K562 (cell line): Measurements from ENCODE around the gene PAXIP1.

ENCODE experiments used
- CBFB ChIP-seq: sonication (generic); formaldehyde crosslinking; IDR thresholded peaks from 2 replicates; pipeline ENCODE4 v1.4.0; 2020; ENCODE audit warnings: mild to moderate bottlenecking, missing genetic modification reagents
- GTF2F1 ChIP-seq: IDR thresholded peaks from 2 replicates; pipeline ENCODE4 v1.6.1; 2011; ENCODE audit warnings: low read depth, low read length, improper control_type of control experiment
- KDM4B ChIP-seq, 2 experiments: fragments of 450-650 bp in 1 of 2; sonication (generic) in 1 of 2; IDR thresholded peaks; 2 replicates each; pipeline ENCODE4 v1.6.1; 2016 to 2017; ENCODE audit warnings: borderline replicate concordance in 2 of 2, antibody characterized with exemption in 1 of 2, low read depth in 1 of 2, mild to moderate bottlenecking in 1 of 2
- SMARCA5 ChIP-seq: fragments of 450-650 bp; IDR thresholded peaks from 2 replicates; pipeline ENCODE4 v1.6.1; 2016
- SMC3 ChIP-seq: conservative IDR thresholded peaks from 2 replicates; pipeline ENCODE4 v1.6.1; 2011; ENCODE audit warnings: low read depth, low read length, improper control_type of control experiment; ENCODE audit not compliant: insufficient read depth
- YY1 ChIP-seq, 3 experiments: IDR thresholded peaks; 2 replicates each; pipeline ENCODE4 v1.6.1; 2011; ENCODE audit warnings: low read length in 2 of 3, mild to moderate bottlenecking in 2 of 3, moderate library complexity in 2 of 3, borderline replicate concordance in 1 of 3, control low read depth in 1 of 3, low read depth in 1 of 3; ENCODE audit not compliant: insufficient read depth in 3 of 3, insufficient replicate concordance in 2 of 3, control insufficient read depth in 1 of 3, insufficient read length in 1 of 3; ENCODE audit errors: extremely low read depth in 1 of 3
- ZBTB34 ChIP-seq: fragments of 250-450 bp; sonication (Bioruptor Pico); IDR thresholded peaks from 2 replicates; pipeline ENCODE4 v1.8.0; 2021; ENCODE audit warnings: mild to moderate bottlenecking, moderate library complexity
- TF ChIP-seq, protein P1 (sequence below), 2 experiments: fragments of 450-650 bp in 1 of 2; sonication (generic) in 1 of 2; formaldehyde crosslinking; conservative IDR thresholded peaks; 2 replicates each; pipeline versions ENCODE4 v1.4.0 to v1.8.1; 2020 to 2022; ENCODE audit warnings: mild to moderate bottlenecking in 1 of 2, missing genetic modification reagents in 1 of 2
- TF ChIP-seq, protein P2 (sequence below), 3 experiments: IDR thresholded peaks in 2 of 3; conservative IDR thresholded peaks in 1 of 3; 2 replicates each; pipeline ENCODE4 v1.5.1; 2011 to 2012; ENCODE audit warnings: low read length in 3 of 3, mild to moderate bottlenecking in 3 of 3, control low read depth in 2 of 3, improper control_type of control experiment in 1 of 3, inconsistent platforms in 1 of 3, low read depth in 1 of 3, mixed read lengths in 1 of 3, moderate library complexity in 1 of 3; ENCODE audit not compliant: insufficient read depth in 2 of 3
- TF ChIP-seq, protein P3 (sequence below): fragments of 450-650 bp; formaldehyde crosslinking; IDR thresholded peaks from 2 replicates; pipeline ENCODE4 v1.4.0; 2022; ENCODE audit warnings: missing genetic modification characterization

- TF ChIP-seq, protein P1, sequence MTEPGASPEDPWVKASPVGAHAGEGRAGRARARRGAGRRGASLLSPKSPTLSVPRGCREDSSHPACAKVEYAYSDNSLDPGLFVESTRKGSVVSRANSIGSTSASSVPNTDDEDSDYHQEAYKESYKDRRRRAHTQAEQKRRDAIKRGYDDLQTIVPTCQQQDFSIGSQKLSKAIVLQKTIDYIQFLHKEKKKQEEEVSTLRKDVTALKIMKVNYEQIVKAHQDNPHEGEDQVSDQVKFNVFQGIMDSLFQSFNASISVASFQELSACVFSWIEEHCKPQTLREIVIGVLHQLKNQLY (CRISPR knock-in tag; conservative IDR thresholded peaks at IDR 0.05), result no peak
- no peak for TF ChIP-seq CBFB
- TF ChIP-seq, protein P2, sequence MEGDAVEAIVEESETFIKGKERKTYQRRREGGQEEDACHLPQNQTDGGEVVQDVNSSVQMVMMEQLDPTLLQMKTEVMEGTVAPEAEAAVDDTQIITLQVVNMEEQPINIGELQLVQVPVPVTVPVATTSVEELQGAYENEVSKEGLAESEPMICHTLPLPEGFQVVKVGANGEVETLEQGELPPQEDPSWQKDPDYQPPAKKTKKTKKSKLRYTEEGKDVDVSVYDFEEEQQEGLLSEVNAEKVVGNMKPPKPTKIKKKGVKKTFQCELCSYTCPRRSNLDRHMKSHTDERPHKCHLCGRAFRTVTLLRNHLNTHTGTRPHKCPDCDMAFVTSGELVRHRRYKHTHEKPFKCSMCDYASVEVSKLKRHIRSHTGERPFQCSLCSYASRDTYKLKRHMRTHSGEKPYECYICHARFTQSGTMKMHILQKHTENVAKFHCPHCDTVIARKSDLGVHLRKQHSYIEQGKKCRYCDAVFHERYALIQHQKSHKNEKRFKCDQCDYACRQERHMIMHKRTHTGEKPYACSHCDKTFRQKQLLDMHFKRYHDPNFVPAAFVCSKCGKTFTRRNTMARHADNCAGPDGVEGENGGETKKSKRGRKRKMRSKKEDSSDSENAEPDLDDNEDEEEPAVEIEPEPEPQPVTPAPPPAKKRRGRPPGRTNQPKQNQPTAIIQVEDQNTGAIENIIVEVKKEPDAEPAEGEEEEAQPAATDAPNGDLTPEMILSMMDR (IDR thresholded peaks at IDR 0.05 in 2 of 3, conservative IDR thresholded peaks at IDR 0.05 in 1 of 3; ENCODE audit: insufficient read depth in 2 of 3, low read depth in 1 of 3, low read length in 3 of 3), result no peak
- TF ChIP-seq YY1 (IDR thresholded peaks at IDR 0.05; ENCODE audit: borderline replicate concordance in 1 of 3, control insufficient read depth in 1 of 3, extremely low read depth in 1 of 3, insufficient read depth in 3 of 3, insufficient read length in 1 of 3, insufficient replicate concordance in 2 of 3, low read depth in 1 of 3, low read length in 2 of 3), result no peak
- TF ChIP-seq SMC3, result no peak
- no peak for TF ChIP-seq GTF2F1
- TF ChIP-seq KDM4B (IDR thresholded peaks at IDR 0.05; ENCODE audit: borderline replicate concordance in 2 of 2, low read depth in 1 of 2), result no peak
- no peak for TF ChIP-seq SMARCA5
- TF ChIP-seq ZBTB34 (CRISPR knock-in tag), result no peak
- TF ChIP-seq, protein P3, sequence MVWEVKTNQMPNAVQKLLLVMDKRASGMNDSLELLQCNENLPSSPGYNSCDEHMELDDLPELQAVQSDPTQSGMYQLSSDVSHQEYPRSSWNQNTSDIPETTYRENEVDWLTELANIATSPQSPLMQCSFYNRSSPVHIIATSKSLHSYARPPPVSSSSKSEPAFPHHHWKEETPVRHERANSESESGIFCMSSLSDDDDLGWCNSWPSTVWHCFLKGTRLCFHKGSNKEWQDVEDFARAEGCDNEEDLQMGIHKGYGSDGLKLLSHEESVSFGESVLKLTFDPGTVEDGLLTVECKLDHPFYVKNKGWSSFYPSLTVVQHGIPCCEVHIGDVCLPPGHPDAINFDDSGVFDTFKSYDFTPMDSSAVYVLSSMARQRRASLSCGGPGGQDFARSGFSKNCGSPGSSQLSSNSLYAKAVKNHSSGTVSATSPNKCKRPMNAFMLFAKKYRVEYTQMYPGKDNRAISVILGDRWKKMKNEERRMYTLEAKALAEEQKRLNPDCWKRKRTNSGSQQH (CRISPR knock-in tag), result no peak
These were observed 91.5 kb downstream of the PAXIP1 start for GRCh38 chr7:154911411-154911810.
